GM23338 (cell line): Measurements from ENCODE around the gene MCM9. TPM values are rescaled to one million over a fixed set of nuclear protein-coding genes. Genes with fewer than 3 reads are reported as not detected.

ENCODE experiments used
- ATAC-seq: fragments of 200-7000 bp; cut with Tn5 transposase; 3 replicates; pipeline ENCODE4 v1.9.1; 2020
- DNase-seq: peaks from one replicate; pipeline ENCODE4 v3.0.0-alpha.2; 2015; ENCODE audit warnings: low spot score
- H2AFZ ChIP-seq: fragments of 200-600 bp; sonication (generic); 2 replicates; pipeline ENCODE4 v1.8.0; 2016; ENCODE audit warnings: antibody characterized with exemption, mild to moderate bottlenecking, moderate library complexity
- H3F3A ChIP-seq: fragments of 200-600 bp; sonication (generic); replicated peaks from 2 replicates; pipeline ENCODE4 v1.8.0; 2017; ENCODE audit warnings: antibody characterized with exemption, mixed run types, low read depth
- H3K27ac ChIP-seq: fragments of 200-600 bp; sonication (generic); 2 replicates; pipeline ENCODE4 v1.6.1; 2016; ENCODE audit warnings: low read depth
- H3K27me3 ChIP-seq: fragments of 200-600 bp; sonication (generic); 2 replicates; pipeline ENCODE4 v1.8.0; 2016; ENCODE audit warnings: mild to moderate bottlenecking, mixed run types, moderate library complexity; ENCODE audit not compliant: insufficient read depth
- H3K36me3 ChIP-seq: fragments of 200-600 bp; sonication (generic); 2 replicates; pipeline ENCODE4 v1.8.0; 2016; ENCODE audit warnings: mild to moderate bottlenecking; ENCODE audit not compliant: insufficient read depth
- H3K4me1 ChIP-seq: fragments of 200-600 bp; sonication (generic); 2 replicates; pipeline ENCODE4 v1.8.0; 2016; ENCODE audit warnings: mild to moderate bottlenecking, moderate library complexity; ENCODE audit not compliant: insufficient read depth
- H3K4me2 ChIP-seq: fragments of 200-600 bp; sonication (generic); 2 replicates; pipeline ENCODE4 v1.7.1; 2017; ENCODE audit warnings: mixed run types
- H3K4me3 ChIP-seq: fragments of 200-600 bp; sonication (generic); 2 replicates; pipeline ENCODE4 v1.6.1; 2016; ENCODE audit warnings: mixed run types
- H3K79me2 ChIP-seq: fragments of 200-600 bp; sonication (generic); replicated peaks from 2 replicates; pipeline ENCODE4 v1.8.0; 2017; ENCODE audit warnings: mild to moderate bottlenecking; ENCODE audit not compliant: insufficient read depth
- H3K9me2 ChIP-seq: fragments of 200-600 bp; sonication (generic); 2 replicates; pipeline ENCODE4 v1.8.0; 2017; ENCODE audit not compliant: insufficient read depth
- H4K20me1 ChIP-seq: fragments of 200-600 bp; sonication (generic); replicated peaks from 2 replicates; pipeline ENCODE4 v1.8.0; 2017; ENCODE audit warnings: mild to moderate bottlenecking; ENCODE audit not compliant: insufficient read depth
- H3K27ac Mint-ChIP-seq: 2 replicates; pipeline ENCODE4 v1.8.0; 2020; ENCODE audit warnings: inconsistent platforms, mild to moderate bottlenecking, moderate library complexity, mixed read lengths
- H3K27me3 Mint-ChIP-seq: 3 replicates; pipeline ENCODE4 v1.8.0; 2022; ENCODE audit warnings: low read depth, mild to moderate bottlenecking, moderate library complexity, mixed read lengths, inconsistent platforms; ENCODE audit not compliant: insufficient read depth, poor library complexity
- H3K36me3 Mint-ChIP-seq: 3 replicates; pipeline ENCODE4 v1.8.0; 2021; ENCODE audit warnings: low read depth, mild to moderate bottlenecking, inconsistent platforms, moderate library complexity, mixed read lengths
- H3K4me1 Mint-ChIP-seq: 3 replicates; pipeline ENCODE4 v1.8.0; 2020; ENCODE audit warnings: mild to moderate bottlenecking, inconsistent platforms, mixed read lengths
- H3K4me3 Mint-ChIP-seq: 3 replicates; pipeline ENCODE4 v1.8.0; 2021; ENCODE audit warnings: moderate library complexity, mild to moderate bottlenecking, inconsistent platforms, mixed read lengths
- H3K9me3 Mint-ChIP-seq: 3 replicates; pipeline ENCODE4 v1.8.0; 2020; ENCODE audit warnings: moderate library complexity, mild to moderate bottlenecking, inconsistent platforms, mixed read lengths
- ETS1 ChIP-seq: IDR thresholded peaks from 2 replicates; pipeline ENCODE4 v1.6.1; 2016; ENCODE audit warnings: antibody characterized with exemption
- NANOG ChIP-seq: IDR thresholded peaks from 2 replicates; pipeline ENCODE4 v1.6.1; 2016; ENCODE audit warnings: antibody characterized with exemption, borderline replicate concordance
- POLR2AphosphoS5 ChIP-seq: IDR thresholded peaks from 2 replicates; pipeline ENCODE4 v1.6.1; 2016; ENCODE audit warnings: antibody characterized with exemption, low read depth
- ZNF114 ChIP-seq: fragments of 250-450 bp; sonication (Bioruptor Pico); IDR thresholded peaks from 2 replicates; pipeline ENCODE4 v1.5.0; 2020; ENCODE audit warnings: mild to moderate bottlenecking, moderate library complexity
- ZNF331 ChIP-seq: fragments of 250-450 bp; sonication (Bioruptor Pico); IDR thresholded peaks from 2 replicates; pipeline ENCODE4 v1.5.0; 2020; ENCODE audit warnings: low read depth, mild to moderate bottlenecking, moderate library complexity
- ZNF462 ChIP-seq: fragments of 250-450 bp; sonication (Bioruptor Pico); IDR thresholded peaks from 2 replicates; pipeline ENCODE4 v1.5.0; 2020; ENCODE audit warnings: mild to moderate bottlenecking, moderate library complexity
- polyA plus RNA-seq: library from polyadenylated mRNA; unstranded; fragments of >200 nt; fragmentation: Nextera tagmentation; extraction: Ambion mirVana; gene quantifications from 2 replicates; pipeline ENCODE4 v1.2.1, GENCODE V29; 2016
- total RNA-seq: library from RNA; depleted of rRNA; stranded (reverse); fragments of >200 nt; shearing (Covaris generic); gene quantifications from 2 replicates; pipeline ENCODE4 v1.2.3, GENCODE V29; 2014

Gene MCM9
- total and polyA plus RNA-seq, 2 experiments from 2014 or later: 14.9 to 16.6 TPM

GRCh38 chr6:118935331-118935668 is 341 bp upstream of the MCM9 start:
- no peak for DNase-seq
- Histone ChIP-seq H3K36me3 (peaks cover 13% of the 10 kb centered on the region; the same call in 1 of the 2 replicates), H3K4me1 (peaks cover 7% of the 10 kb centered on the region), H3K4me3 (peak overlapping the region; percentile 99), H2AFZ (no peak overlapping the region), H3K4me2 (peak overlapping the region; percentile 99), H3K9me2 (no peaks in the 10 kb centered on the region; the same call in 1 of the 2 replicates), H4K20me1 (peaks cover 14% of the 10 kb centered on the region), H3K79me2 (peaks cover 70% of the 10 kb centered on the region), H3K27me3 (no peaks in the 10 kb centered on the region), H3F3A (0 out of 2 replicates have a peak, but pooled peaks cover 2% of the 10 kb centered on the region), H3K27ac (peak overlapping the region; percentile 90)
- Mint-ChIP-seq H3K9me3 (peaks cover 25% of the 10 kb centered on the region), H3K36me3 (peaks cover 58% of the 10 kb centered on the region), H3K4me1 (peaks cover 18% of the 10 kb centered on the region), H3K4me3 (peak overlapping the region; percentile 84), H3K27ac (peak overlapping the region; percentile 90), H3K27me3 (peaks cover 2% of the 10 kb centered on the region)
- TF ChIP-seq ZNF331 (CRISPR knock-in tag): no peak
- no peak for TF ChIP-seq NANOG
- no peak for TF ChIP-seq POLR2AphosphoS5
- TF ChIP-seq ETS1: no peak
- TF ChIP-seq ZNF462 (CRISPR knock-in tag): no peak
- TF ChIP-seq ZNF114 (CRISPR knock-in tag): no peak
- ATAC-seq: no peak
